Endothelial cell of umbilical vein (primary cell): ENCODE results near the gene CD164L2. TPM values are rescaled to one million over a fixed set of nuclear protein-coding genes. Genes with fewer than 3 reads are reported as not detected.

Source experiments
- BruUV-seq: library from RNA; stranded (reverse); fragments of 400-500 nt; replicated peaks from 2 replicates; lab custom pipeline; 2021; lab: Mats Ljungman, UMichigan
- CTCF ChIA-PET: fragments of 300-600, 350-600 bp; sonication (Branson Sonifier 250); formaldehyde crosslinking; loops from one replicate; lab custom pipeline; 2021; ENCODE audit warnings: antibody characterized with exemption, inconsistent platforms; lab: Charles Lee
- POLR2A ChIA-PET: fragments of 300-600, 350-600 bp; sonication (Branson Sonifier 250); formaldehyde crosslinking; loops from one replicate; lab custom pipeline; 2021; ENCODE audit warnings: antibody characterized with exemption, inconsistent platforms; lab: Charles Lee
- DNase-seq: peaks from one replicate; pipeline ENCODE4 v3.0.0-alpha.2; 2011; ENCODE audit warnings: low read depth, low spot score
- FAIRE-seq: peaks from 2 replicates; lab custom pipeline; 2011; peaks lifted over from hg19 to GRCh38; lab: Jason Lieb, UNC
- H2AFZ ChIP-seq: 2 replicates; pipeline ENCODE4 v1.6.0; 2012; ENCODE audit warnings: low read depth, low read length, control low read depth, inconsistent platforms
- H3K27ac ChIP-seq: 2 replicates; pipeline ENCODE4 v1.5.1; 2011; ENCODE audit warnings: low read depth, mild to moderate bottlenecking, control low read depth, low read length, moderate library complexity; ENCODE audit not compliant: insufficient read depth
- H3K27me3 ChIP-seq, 2 experiments: 2 replicates each; pipeline versions ENCODE4 v1.6.0 to v1.6.1; 2011; ENCODE audit warnings: low read length in 2 of 2, mixed read lengths in 1 of 2; ENCODE audit not compliant: control insufficient read depth in 2 of 2, insufficient read depth in 2 of 2
- H3K36me3 ChIP-seq, 2 experiments: 2 replicates in 1 of 2; 3 replicates in 1 of 2; pipeline ENCODE4 v1.5.1; 2011; ENCODE audit warnings: low read length in 2 of 2, mild to moderate bottlenecking in 1 of 2, moderate library complexity in 1 of 2; ENCODE audit not compliant: control insufficient read depth in 2 of 2, insufficient read depth in 2 of 2; ENCODE audit errors: extremely low read depth in 1 of 2
- H3K4me1 ChIP-seq: 3 replicates; pipeline ENCODE4 v1.5.1; 2011; ENCODE audit warnings: mild to moderate bottlenecking, low read length; ENCODE audit not compliant: control insufficient read depth, insufficient read depth; ENCODE audit errors: extremely low read depth
- H3K4me2 ChIP-seq: 2 replicates; pipeline ENCODE4 v1.6.1; 2011; ENCODE audit warnings: low read length, control low read depth, mixed read lengths; ENCODE audit not compliant: insufficient read depth
- H3K4me3 ChIP-seq, 3 experiments: fragments of 200-600 bp in 1 of 3; sonication (generic), shearing (Covaris generic) in 1 of 3; replicated peaks in 1 of 3; 2 replicates each; pipeline ENCODE4 v1.5.1; 2011 to 2016; ENCODE audit warnings: control low read depth in 3 of 3, low read length in 3 of 3, mild to moderate bottlenecking in 2 of 3, inconsistent platforms in 1 of 3, low read depth in 1 of 3, moderate library complexity in 1 of 3; ENCODE audit not compliant: insufficient read depth in 1 of 3
- H3K79me2 ChIP-seq: 2 replicates; pipeline ENCODE4 v1.6.0; 2012; ENCODE audit warnings: low read length, inconsistent platforms; ENCODE audit not compliant: control insufficient read depth, insufficient read depth
- H3K9ac ChIP-seq: replicated peaks from 2 replicates; pipeline ENCODE3; 2011; ENCODE audit warnings: low read length, control low read depth; ENCODE audit not compliant: insufficient read depth; ENCODE audit errors: extremely low read depth
- H3K9me1 ChIP-seq: replicated peaks from 3 replicates; pipeline ENCODE4 v1.6.0; 2011; ENCODE audit warnings: mild to moderate bottlenecking, low read length; ENCODE audit not compliant: control insufficient read depth, insufficient read depth; ENCODE audit errors: extremely low read depth
- H3K9me3 ChIP-seq: replicated peaks from 2 replicates; pipeline ENCODE4 v1.5.1; 2012; ENCODE audit warnings: low read length, inconsistent platforms; ENCODE audit not compliant: control insufficient read depth, insufficient read depth
- H4K20me1 ChIP-seq: replicated peaks from 2 replicates; pipeline ENCODE3; 2011; ENCODE audit warnings: mild to moderate bottlenecking, low read length; ENCODE audit not compliant: control insufficient read depth, insufficient read depth; ENCODE audit errors: extremely low read depth
- FOS ChIP-seq: IDR thresholded peaks from 2 replicates; pipeline ENCODE4 v1.6.1; 2011; ENCODE audit warnings: mild to moderate bottlenecking, low read length, moderate library complexity, borderline replicate concordance; ENCODE audit not compliant: insufficient read depth
- GATA2 ChIP-seq: IDR thresholded peaks from 2 replicates; pipeline ENCODE4 v1.7.0; 2011; ENCODE audit warnings: low read depth, mild to moderate bottlenecking, moderate library complexity, mixed read lengths, low read length; ENCODE audit not compliant: insufficient read length, insufficient read depth
- JUN ChIP-seq: IDR thresholded peaks from 2 replicates; pipeline ENCODE4 v1.6.1; 2011; ENCODE audit warnings: borderline replicate concordance, low read depth; ENCODE audit not compliant: insufficient read length, insufficient read depth
- POLR2AphosphoS5 ChIP-seq: IDR thresholded peaks from 2 replicates; pipeline ENCODE4 v1.6.1; 2012; ENCODE audit warnings: low read depth, mild to moderate bottlenecking, control low read depth, low read length, moderate library complexity; ENCODE audit not compliant: insufficient read depth
- dilution Hi-C: fragments of 300-500 bp; cut with MboI; formaldehyde crosslinking; loops from one replicate; pipeline ENCODE4 v1.15.0; 2019; ENCODE audit warnings: low sequenced_read_pairs; ENCODE audit not compliant: extremely low pct_ligation_motif_present
- intact Hi-C: fragments of 100-400 bp; cut with micrococcal nuclease; formaldehyde crosslinking; loops from one replicate; pipeline ENCODE4 v1.10.0; 2022
- polyA plus RNA-seq, 4 experiments: library from polyadenylated mRNA; depleted of rRNA in 3 of 4; stranded (reverse) in 3 of 4; unstranded in 1 of 4; fragments of >200 nt; gene quantifications; 2 replicates each; pipeline versions ENCODE4 v1.2.1 to v1.2.3, GENCODE V29; 2011 to 2012; ENCODE audit warnings: missing spikeins in 1 of 4
- total RNA-seq: library from RNA; stranded (reverse); gene quantifications from 2 replicates; pipeline ENCODE4 v1.2.3, GENCODE V29; 2021
- TF ChIP-seq, protein P1 (sequence below), 2 donors: IDR thresholded peaks; 1 replicate in 1 of 2; 2 replicates in 1 of 2; pipeline ENCODE4 v1.5.1; 2011; ENCODE audit warnings: low read length in 2 of 2, mild to moderate bottlenecking in 2 of 2, moderate library complexity in 2 of 2, control low read depth in 1 of 2, inconsistent platforms in 1 of 2, low read depth in 1 of 2; ENCODE audit not compliant: insufficient read depth in 1 of 2; ENCODE audit errors: extremely low read depth in 1 of 2

CD164L2 gene
- total and polyA plus RNA-seq, 2 donors (not counting 3 experiments of a cell fraction or from before 2014, with no cell fraction given), result not detected

DNA sequence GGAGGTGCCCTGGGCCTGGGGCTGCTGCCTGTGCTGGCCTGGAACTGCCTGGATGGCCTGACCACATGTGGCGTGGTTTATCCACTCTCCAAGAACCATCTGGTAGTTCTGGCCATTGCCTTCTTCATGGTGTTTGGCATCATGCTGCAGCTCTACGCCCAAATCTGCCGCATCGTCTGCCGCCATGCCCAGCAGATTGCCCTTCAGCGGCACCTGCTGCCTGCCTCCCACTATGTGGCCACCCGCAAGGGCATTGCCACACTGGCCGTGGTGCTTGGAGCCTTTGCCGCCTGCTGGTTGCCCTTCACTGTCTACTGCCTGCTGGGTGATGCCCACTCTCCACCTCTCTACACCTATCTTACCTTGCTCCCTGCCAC, 11.1 kb upstream of the CD164L2 start:
- Histone ChIP-seq H3K9me3 (no peaks in the 10 kb centered on the region), H3K4me2 (no peak overlapping the region), H3K79me2 (peaks cover 5% of the 10 kb centered on the region), H3K4me3 (no peak overlapping the region), H3K9ac (no peak overlapping the region), H3K36me3 (no peaks in the 10 kb centered on the region), H3K27ac (no peak overlapping the region), H3K9me1 (no peaks in the 10 kb centered on the region), H3K27me3 (no peaks in the 10 kb centered on the region), H3K4me1 (peaks cover 16% of the 10 kb centered on the region), H2AFZ (no peak overlapping the region), H4K20me1 (no peaks in the 10 kb centered on the region)
- POLR2A ChIA-PET, result interaction anchor here (1.1 kb wide), 1 partner anchor 28 kb away, joined by 3 read pairs; no protein-coding TSS in a partner anchor
- dilution Hi-C loops (no loop called here), intact Hi-C loops (loop anchor here (5.0 to 10.0 kb wide), 3 partner anchors 72 to 352 kb away; partner anchors contain the start of gene TMEM222)
- no TSS peak for BruUV-seq
- FAIRE-seq, result no peak
- CTCF ChIA-PET, result interaction anchor here (0.9 to 6.6 kb wide), 18 partner anchors 11 to 350 kb away, joined by 3 to 275 read pairs (median 11); partner anchors contain the start of genes AHDC1, CD164L2 and MAP3K6
- TF ChIP-seq, protein P1, sequence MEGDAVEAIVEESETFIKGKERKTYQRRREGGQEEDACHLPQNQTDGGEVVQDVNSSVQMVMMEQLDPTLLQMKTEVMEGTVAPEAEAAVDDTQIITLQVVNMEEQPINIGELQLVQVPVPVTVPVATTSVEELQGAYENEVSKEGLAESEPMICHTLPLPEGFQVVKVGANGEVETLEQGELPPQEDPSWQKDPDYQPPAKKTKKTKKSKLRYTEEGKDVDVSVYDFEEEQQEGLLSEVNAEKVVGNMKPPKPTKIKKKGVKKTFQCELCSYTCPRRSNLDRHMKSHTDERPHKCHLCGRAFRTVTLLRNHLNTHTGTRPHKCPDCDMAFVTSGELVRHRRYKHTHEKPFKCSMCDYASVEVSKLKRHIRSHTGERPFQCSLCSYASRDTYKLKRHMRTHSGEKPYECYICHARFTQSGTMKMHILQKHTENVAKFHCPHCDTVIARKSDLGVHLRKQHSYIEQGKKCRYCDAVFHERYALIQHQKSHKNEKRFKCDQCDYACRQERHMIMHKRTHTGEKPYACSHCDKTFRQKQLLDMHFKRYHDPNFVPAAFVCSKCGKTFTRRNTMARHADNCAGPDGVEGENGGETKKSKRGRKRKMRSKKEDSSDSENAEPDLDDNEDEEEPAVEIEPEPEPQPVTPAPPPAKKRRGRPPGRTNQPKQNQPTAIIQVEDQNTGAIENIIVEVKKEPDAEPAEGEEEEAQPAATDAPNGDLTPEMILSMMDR (IDR thresholded peaks at IDR 0.05; ENCODE audit: extremely low read depth in 1 of 2, insufficient read depth in 1 of 2, low read depth in 1 of 2, low read length in 2 of 2), result no peak
- no peak for TF ChIP-seq GATA2
- DNase-seq, result no peak

DNA sequence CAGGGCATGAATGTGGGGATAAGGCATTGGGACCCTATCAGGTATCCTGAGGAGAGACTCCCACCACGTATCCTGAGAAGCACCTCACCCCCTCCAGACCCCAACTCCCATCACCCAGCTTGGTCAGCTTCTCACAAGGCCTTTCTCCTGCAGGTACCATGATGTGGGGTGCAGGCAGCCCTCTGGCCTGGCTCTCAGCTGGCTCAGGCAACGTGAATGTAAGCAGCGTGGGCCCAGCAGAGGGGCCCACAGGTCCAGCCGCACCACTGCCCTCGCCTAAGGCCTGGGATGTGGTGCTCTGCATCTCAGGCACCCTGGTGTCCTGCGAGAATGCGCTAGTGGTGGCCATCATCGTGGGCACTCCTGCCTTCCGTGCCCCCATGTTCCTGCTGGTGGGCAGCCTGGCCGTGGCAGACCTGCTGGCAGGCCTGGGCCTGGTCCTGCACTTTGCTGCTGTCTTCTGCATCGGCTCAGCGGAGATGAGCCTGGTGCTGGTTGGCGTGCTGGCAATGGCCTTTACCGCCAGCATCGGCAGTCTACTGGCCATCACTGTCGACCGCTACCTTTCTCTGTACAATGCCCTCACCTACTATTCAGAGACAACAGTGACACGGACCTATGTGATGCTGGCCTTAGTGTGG, 10.6 kb upstream of the CD164L2 start:
- dilution Hi-C loops (no loop called here), intact Hi-C loops (loop anchor here (5.0 to 10.0 kb wide), 3 partner anchors 71 to 351 kb away; partner anchors contain the start of gene TMEM222)
- DNase-seq (no peak), FAIRE-seq (no peak)
- CTCF ChIA-PET, result interaction anchor here (1.0 to 6.6 kb wide), 7 partner anchors 27 to 349 kb away, joined by 3 to 275 read pairs (median 5); partner anchors contain the start of gene MAP3K6
- Histone ChIP-seq H3K9me3 (no peaks in the 10 kb centered on the region), H3K36me3 (no peaks in the 10 kb centered on the region), H3K79me2 (peaks cover 5% of the 10 kb centered on the region), H3K27ac (no peak overlapping the region), H3K27me3 (no peaks in the 10 kb centered on the region), H3K9ac (no peak overlapping the region), H2AFZ (no peak overlapping the region), H4K20me1 (no peaks in the 10 kb centered on the region), H3K9me1 (no peaks in the 10 kb centered on the region), H3K4me2 (no peak overlapping the region), H3K4me3 (no peak overlapping the region), H3K4me1 (peaks cover 18% of the 10 kb centered on the region)
- TF ChIP-seq GATA2, result no peak
- no peak for TF ChIP-seq POLR2AphosphoS5
- no peak for TF ChIP-seq JUN
- TF ChIP-seq FOS, result no peak
- no TSS peak for BruUV-seq
- POLR2A ChIA-PET, result no interaction called here
